Neuronal stem cell (in vitro differentiated cells): Measurements from ENCODE around the gene NDUFS2.

Experiments used
- DNase-seq: peaks from one replicate; pipeline ENCODE4 v3.0.0-alpha.2; 2013; ENCODE audit warnings: low spot score
- H2AFZ ChIP-seq: one replicate; pipeline ENCODE4 v1.6.1; 2013; ENCODE audit warnings: mild to moderate bottlenecking, low read length, inconsistent platforms
- H2AK5ac ChIP-seq: 2 replicates; pipeline ENCODE4 v1.6.1; 2013; ENCODE audit warnings: low read depth, mild to moderate bottlenecking, inconsistent platforms, low read length, moderate library complexity, mixed read lengths
- H2BK120ac ChIP-seq: 2 replicates; pipeline ENCODE4 v1.6.1; 2013; ENCODE audit warnings: low read depth, mild to moderate bottlenecking, inconsistent platforms, low read length, moderate library complexity, mixed read lengths
- H2BK12ac ChIP-seq: one replicate; pipeline ENCODE4 v1.6.1; 2013; ENCODE audit warnings: low read length, inconsistent platforms
- H2BK15ac ChIP-seq: 2 replicates; pipeline ENCODE4 v1.6.1; 2013; ENCODE audit warnings: mild to moderate bottlenecking, low read length, inconsistent platforms, mixed read lengths
- H2BK5ac ChIP-seq: one replicate; pipeline ENCODE4 v1.6.1; 2013; ENCODE audit warnings: inconsistent platforms, mild to moderate bottlenecking, low read length, moderate library complexity
- H3K14ac ChIP-seq: one replicate; pipeline ENCODE4 v1.6.1; 2013; ENCODE audit warnings: low read length, inconsistent platforms
- H3K18ac ChIP-seq: 2 replicates; pipeline ENCODE4 v1.6.1; 2013; ENCODE audit warnings: low read length, inconsistent platforms
- H3K23ac ChIP-seq: 2 replicates; pipeline ENCODE4 v1.6.1; 2013; ENCODE audit warnings: low read depth, mild to moderate bottlenecking, mixed read lengths, low read length, inconsistent platforms; ENCODE audit not compliant: poor library complexity
- H3K27ac ChIP-seq: replicated peaks from 3 replicates; pipeline ENCODE4 v1.5.1; 2013; ENCODE audit warnings: low read length, inconsistent platforms
- H3K27me3 ChIP-seq, 3 experiments: 2 replicates each; pipeline ENCODE4 v1.6.1; 2013; ENCODE audit warnings: low read length in 3 of 3, mild to moderate bottlenecking in 2 of 3, inconsistent platforms in 1 of 3, low read depth in 1 of 3, mixed read lengths in 1 of 3, moderate library complexity in 1 of 3; ENCODE audit not compliant: control insufficient read depth in 3 of 3, insufficient read depth in 3 of 3
- H3K36me3 ChIP-seq, 2 donors: replicated peaks in 1 of 2; 2 replicates each; pipeline ENCODE4 v1.6.1; 2013; ENCODE audit warnings: low read length in 2 of 2; ENCODE audit not compliant: control insufficient read depth in 2 of 2, insufficient read depth in 2 of 2
- H3K4ac ChIP-seq: 2 replicates; pipeline ENCODE4 v1.6.1; 2013; ENCODE audit warnings: inconsistent platforms, mild to moderate bottlenecking, low read length, moderate library complexity
- H3K4me1 ChIP-seq, 2 donors: 1 replicate in 1 of 2; 2 replicates in 1 of 2; pipeline ENCODE4 v1.6.1; 2013; ENCODE audit warnings: low read length in 2 of 2, low read depth in 1 of 2; ENCODE audit not compliant: control insufficient read depth in 2 of 2, insufficient read depth in 1 of 2
- H3K4me2 ChIP-seq: one replicate; pipeline ENCODE4 v1.6.1; 2013; ENCODE audit warnings: mild to moderate bottlenecking, low read length, inconsistent platforms; ENCODE audit not compliant: insufficient read depth, poor library complexity, severe bottlenecking
- H3K4me3 ChIP-seq, 2 donors: 2 replicates each; pipeline ENCODE4 v1.5.1; 2013; ENCODE audit warnings: low read length in 2 of 2, mild to moderate bottlenecking in 2 of 2, inconsistent platforms in 1 of 2, moderate library complexity in 1 of 2
- H3K79me1 ChIP-seq: one replicate; pipeline ENCODE4 v1.6.1; 2013; ENCODE audit warnings: low read depth, mild to moderate bottlenecking, inconsistent platforms, low read length, moderate library complexity
- H3K9ac ChIP-seq: one replicate; pipeline ENCODE4 v1.6.1; 2013; ENCODE audit warnings: mild to moderate bottlenecking, low read depth, low read length, inconsistent platforms; ENCODE audit not compliant: poor library complexity
- H3K9me3 ChIP-seq, 2 donors: replicated peaks in 1 of 2; 2 replicates each; pipeline versions ENCODE3 to v1.6.1; 2013; ENCODE audit warnings: low read length in 2 of 2, mild to moderate bottlenecking in 2 of 2, inconsistent platforms in 1 of 2, low read depth in 1 of 2, mixed read lengths in 1 of 2, moderate library complexity in 1 of 2; ENCODE audit not compliant: control insufficient read depth in 2 of 2, insufficient read depth in 1 of 2
- H4K8ac ChIP-seq: one replicate; pipeline ENCODE4 v1.6.1; 2013; ENCODE audit warnings: low read depth, mild to moderate bottlenecking, inconsistent platforms, low read length, moderate library complexity
- H4K91ac ChIP-seq: one replicate; pipeline ENCODE4 v1.6.1; 2013; ENCODE audit warnings: low read length, low read depth, mild to moderate bottlenecking, inconsistent platforms; ENCODE audit not compliant: poor library complexity
- WGBS, 2 donors: extraction: QIAGEN DNeasy Blood & Tissue Kit; methylation state at CpG; one replicate each; pipeline ENCODE4 v1.1.7; 2013; ENCODE audit warnings: missing lambda C conversion rate in 2 of 2, mixed read lengths in 1 of 2; ENCODE audit not compliant: insufficient read length in 2 of 2, insufficient replicate concordance in 1 of 2; ENCODE audit errors: extremely low coverage in 2 of 2; 5-methylcytosine and 5-hydroxymethylcytosine counted together

Gene NDUFS2

DNA sequence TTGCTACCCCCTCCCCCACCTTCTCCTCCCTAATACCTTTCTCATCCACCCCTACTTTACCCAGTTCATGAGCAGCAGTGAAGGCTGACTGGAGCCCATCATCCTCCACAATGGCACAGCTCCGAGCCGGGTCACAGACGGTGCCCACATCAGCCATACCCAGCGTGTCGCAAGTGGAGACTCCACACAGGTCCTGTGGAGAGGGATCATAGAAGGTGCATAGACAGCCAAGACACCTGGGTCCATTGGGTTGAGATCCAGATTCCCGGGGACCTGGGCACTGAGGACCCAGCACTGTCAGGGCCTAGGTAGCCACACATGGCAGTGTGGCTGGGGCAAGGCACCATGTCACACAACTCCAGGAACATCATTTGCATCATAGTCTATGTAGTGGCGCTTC lies 6.1 kb upstream of the NDUFS2 start:
- no peak overlapping the region for H3K4me3 ChIP-seq
- no peak overlapping the region for H3K27ac ChIP-seq
- WGBS, 2 donors: no CpG with 5 or more reads among the region's 7 CpGs
- no peaks in the 10 kb centered on the region for H3K27me3 ChIP-seq
- peak overlapping the region; percentile 40 for H2BK15ac ChIP-seq
- peaks cover 0 to 3% of the 10 kb centered on the region in 2 donors for H3K36me3 ChIP-seq
- no peaks in the 10 kb centered on the region for H3K79me1 ChIP-seq
- no peak overlapping the region for H2BK120ac ChIP-seq
- H3K18ac ChIP-seq: peak overlapping the region; percentile 66
- H4K8ac ChIP-seq: no peak overlapping the region
- no peak overlapping the region for H2AFZ ChIP-seq
- H3K4me2 ChIP-seq: no peak overlapping the region
- H3K23ac ChIP-seq: no peak overlapping the region
- no peak overlapping the region for H3K14ac ChIP-seq
- peaks cover 25 to 43% of the 10 kb centered on the region in 2 donors for H3K4me1 ChIP-seq
- no peak overlapping the region for H4K91ac ChIP-seq
- DNase-seq: no peak
- no peak overlapping the region for H3K4ac ChIP-seq
- H3K9me3 ChIP-seq: no peaks in the 10 kb centered on the region
- H3K9ac ChIP-seq: no peak overlapping the region
- H2AK5ac ChIP-seq: no peak overlapping the region
- peak overlapping the region; percentile 27 for H2BK5ac ChIP-seq
- H2BK12ac ChIP-seq: no peak overlapping the region

DNA sequence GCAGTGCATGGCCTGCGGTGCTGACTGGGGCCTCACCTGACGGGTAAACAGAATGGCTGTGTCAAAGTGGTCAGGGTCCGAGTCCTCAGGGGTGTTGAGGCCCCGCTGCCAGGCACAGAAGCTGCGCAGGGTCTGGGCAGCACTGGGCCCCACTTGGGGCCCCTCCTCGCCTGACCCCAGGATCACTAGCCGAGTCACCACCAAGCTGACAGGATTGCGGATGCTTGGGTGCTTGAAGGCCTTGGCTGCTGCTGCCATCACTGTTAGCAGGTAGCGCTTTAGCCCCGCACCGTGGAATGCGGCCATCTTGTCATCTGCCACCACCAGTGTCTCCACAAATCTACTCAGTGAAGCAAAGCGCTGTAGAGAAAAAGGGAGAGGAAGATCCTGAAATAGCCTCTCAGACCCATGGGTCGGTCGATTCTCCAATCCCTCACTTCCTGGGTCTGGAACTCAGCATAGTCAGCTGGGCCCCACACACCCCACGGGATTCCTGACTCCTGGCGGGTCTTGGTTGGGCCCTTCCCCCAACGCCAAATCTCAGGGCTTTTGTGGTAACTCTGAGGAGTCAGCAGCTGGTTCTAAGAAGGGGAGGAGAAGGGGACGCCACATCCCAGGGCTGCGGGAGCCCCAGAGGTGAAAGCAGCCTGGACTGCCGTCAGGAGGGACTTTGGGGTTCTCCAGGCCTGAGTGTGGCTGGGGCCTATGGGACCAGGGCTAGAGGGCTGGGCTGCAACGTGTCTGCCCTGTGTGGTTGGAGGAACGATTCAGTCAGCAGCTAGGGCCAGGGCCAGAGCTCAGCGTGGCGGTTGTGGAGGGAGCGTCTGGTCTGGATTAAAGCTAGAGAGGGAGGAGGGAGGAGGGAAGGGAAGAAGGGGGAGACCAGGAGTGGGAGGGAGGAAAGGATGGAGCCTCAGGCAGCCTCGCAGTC lies 5.4 kb upstream of the NDUFS2 start:
- Histone ChIP-seq H2AK5ac (no peak overlapping the region), H3K9me3 (no peaks in the 10 kb centered on the region), H2BK120ac (no peak overlapping the region), H4K8ac (no peak overlapping the region), H2BK12ac (no peak overlapping the region), H3K27ac (peak overlapping the region; percentile 53), H3K18ac (peak overlapping the region; percentile 94), H3K79me1 (no peaks in the 10 kb centered on the region), H3K9ac (peak overlapping the region; percentile 60), H3K4me1 (peaks cover 30 to 50% of the 10 kb centered on the region in 2 donors), H3K4me2 (peak overlapping the region; percentile 32), H3K4me3 (no peak overlapping the region), H4K91ac (peak overlapping the region; percentile 60), H3K14ac (no peak overlapping the region), H3K23ac (peak overlapping the region; percentile 25), H3K4ac (peak overlapping the region; percentile 8), H2BK15ac (peak overlapping the region; percentile 42), H3K36me3 (no peaks in the 10 kb centered on the region), H3K27me3 (no peaks in the 10 kb centered on the region), H2AFZ (peak overlapping the region; percentile 90), H2BK5ac (peak overlapping the region; percentile 27)
- DNase-seq: no peak
- no CpG with 5 or more reads among the region's 27 CpGs for whole genome bisulfite sequencing, 2 donors

GRCh38 chr1:161197560-161198193 lies 4.5 kb upstream of the NDUFS2 start:
- no peak for DNase-seq
- H4K91ac ChIP-seq: no peak overlapping the region
- WGBS, 2 donors: no CpG with 5 or more reads among the region's 11 CpGs
- peak overlapping the region; percentile 71 for H3K4me2 ChIP-seq
- H2BK120ac ChIP-seq: no peak overlapping the region
- H3K14ac ChIP-seq: peak overlapping the region; percentile 50
- H3K4me3 ChIP-seq: no peak overlapping the region
- no peaks in the 10 kb centered on the region for H3K36me3 ChIP-seq
- H3K23ac ChIP-seq: peak overlapping the region; percentile 8
- H2BK12ac ChIP-seq: peak overlapping the region; percentile 14
- H3K4ac ChIP-seq: peak overlapping the region; percentile 58
- peak overlapping the region; percentile 88 for H2AK5ac ChIP-seq
- no peak overlapping the region for H3K27ac ChIP-seq
- H3K4me1 ChIP-seq: peaks cover 30 to 51% of the 10 kb centered on the region in 2 donors
- H2AFZ ChIP-seq: peak overlapping the region; percentile 90
- H3K79me1 ChIP-seq: no peaks in the 10 kb centered on the region
- peak overlapping the region; percentile 92 for H3K18ac ChIP-seq
- no peak overlapping the region for H4K8ac ChIP-seq
- H3K27me3 ChIP-seq: no peaks in the 10 kb centered on the region
- H3K9ac ChIP-seq: no peak overlapping the region
- peak overlapping the region; percentile 59 for H2BK15ac ChIP-seq
- H3K9me3 ChIP-seq: no peaks in the 10 kb centered on the region
- no peak overlapping the region for H2BK5ac ChIP-seq
